Measurements from ENCODE around the gene PRICKLE3. TPM values are rescaled to one million over a fixed set of nuclear protein-coding genes. Genes with fewer than 3 reads are reported as not detected.

PRICKLE3 gene
- polyA plus RNA-seq, 2 of the 4 experiments (the other 2 are of a cell fraction), result 7.9 to 14.0 TPM

GRCh38 chrX:49230500-49231232, 44.5 kb upstream of the PRICKLE3 start:
- 88% methylated on average over 21 of the region's 44 CpGs for WGBS (ENCODE audit: missing lambda C conversion rate)
- CTCF ChIA-PET, result interaction anchor here (0.7 kb wide), 1 partner anchor 19 kb away, joined by 3 read pairs; no protein-coding TSS in a partner anchor
- FAIRE-seq, result no peak
- no peak overlapping the region for H3K4me2 ChIP-seq
- POLR2A ChIA-PET, result no interaction called here
- H3K27ac ChIP-seq, result no peak overlapping the region
- no peak for DNase-seq (ENCODE audit: low read depth in 1 of 2, low spot score in 1 of 2)
- no peak for TF ChIP-seq ZC3H11A (IDR thresholded peaks at IDR 0.05)
- TF ChIP-seq RFX5 (IDR thresholded peaks at IDR 0.05), result no peak
- no peak for TF ChIP-seq EP300 (IDR thresholded peaks at IDR 0.05)
- TF ChIP-seq ZFP36 (IDR thresholded peaks at IDR 0.05; ENCODE audit: borderline replicate concordance, partially characterized antibody), result no peak
- no peak for TF ChIP-seq POLR2A (IDR thresholded peaks at IDR 0.05; ENCODE audit: low read length)
- no peak for TF ChIP-seq CEBPB (IDR thresholded peaks at IDR 0.05)
- TF ChIP-seq NR3C1 (IDR thresholded peaks at IDR 0.05), result no peak
- no peak for TF ChIP-seq HEYL (CRISPR knock-in tag; IDR thresholded peaks at IDR 0.05)
- TF ChIP-seq CHD2 (IDR thresholded peaks at IDR 0.05; ENCODE audit: low read length, partially characterized antibody), result no peak
- TF ChIP-seq REST (IDR thresholded peaks at IDR 0.05), result no peak
- TF ChIP-seq CHD4 (IDR thresholded peaks at IDR 0.05; ENCODE audit: borderline replicate concordance), result no peak
- TF ChIP-seq HES2 (IDR thresholded peaks at IDR 0.05), result no peak
- TF ChIP-seq EHF (CRISPR knock-in tag; IDR thresholded peaks at IDR 0.05), result no peak
- TF ChIP-seq KDM5A (IDR thresholded peaks at IDR 0.05), result no peak
- TF ChIP-seq JUN (IDR thresholded peaks at IDR 0.05), result no peak
- no peak for TF ChIP-seq E2F6 (IDR thresholded peaks at IDR 0.05; ENCODE audit: borderline replicate concordance, low read depth)
- no peak for TF ChIP-seq ZNF302 (CRISPR knock-in tag; IDR thresholded peaks at IDR 0.05)
- H3K4me1 ChIP-seq, result no peaks in the 10 kb centered on the region
- no peaks in the 10 kb centered on the region for H3K9me3 ChIP-seq
- H3K4me3 ChIP-seq, result no peak overlapping the region
- ATAC-seq, result peak in 1 of 2 experiments; percentile 37; a peak in 1 of 6 replicates

- ATAC-seq, result no peak
- Histone ChIP-seq H3K4me2 (no peak overlapping the region), H3K9me3 (no peaks in the 10 kb centered on the region), H3K27ac (no peak overlapping the region), H3K4me1 (no peaks in the 10 kb centered on the region), H3K4me3 (no peak overlapping the region)
- POLR2A ChIA-PET, result no interaction called here
- DNase-seq (ENCODE audit: low read depth in 1 of 2, low spot score in 1 of 2), result no peak
- FAIRE-seq, result no peak
- CTCF ChIA-PET, result no interaction called here
- 96% methylated on average over 16 of the region's 17 CpGs for WGBS (ENCODE audit: missing lambda C conversion rate)
- TF ChIP-seq SREBF2 (IDR thresholded peaks at IDR 0.05) (no peak), MAZ (IDR thresholded peaks at IDR 0.05; ENCODE audit: borderline replicate concordance, low read depth, low read length) (no peak), NR3C1 (IDR thresholded peaks at IDR 0.05) (no peak), CBX8 (IDR thresholded peaks at IDR 0.05) (no peak), FOSB (CRISPR knock-in tag; IDR thresholded peaks at IDR 0.05) (no peak), PBX3 (IDR thresholded peaks at IDR 0.05) (no peak), ZFP36 (IDR thresholded peaks at IDR 0.05; ENCODE audit: borderline replicate concordance, partially characterized antibody) (no peak), REST (IDR thresholded peaks at IDR 0.05) (no peak), ZC3H11A (IDR thresholded peaks at IDR 0.05) (no peak), FOSL2 (IDR thresholded peaks at IDR 0.05) (no peak), FOSL2 (CRISPR knock-in tag; IDR thresholded peaks at IDR 0.05) (no peak), POLR2AphosphoS2 (conservative IDR thresholded peaks at IDR 0.05; ENCODE audit: low read length) (no peak), CBX2 (IDR thresholded peaks at IDR 0.05; ENCODE audit: borderline replicate concordance, low read depth) (no peak), EP300 (IDR thresholded peaks at IDR 0.05) (no peak), KDM1A (IDR thresholded peaks at IDR 0.05; ENCODE audit: low read depth) (no peak), TP53 (CRISPR knock-in tag; IDR thresholded peaks at IDR 0.05) (no peak), E2F6 (IDR thresholded peaks at IDR 0.05; ENCODE audit: borderline replicate concordance, low read depth) (no peak)
These were observed 42.0 kb upstream of the PRICKLE3 start for GRCh38 chrX:49228185-49228584.

All from A549 (cell line).